Stimulated activated CD4-positive, alpha-beta T cell treated with anti-CD3 and anti-CD28 coated beads, Interleukin-2, amount 100 ng/mL, for 4 hours (primary cell): ENCODE results near the gene TMPRSS11F.

Experiments
- DNase-seq: peaks from one replicate; pipeline ENCODE4 v3.0.0-alpha.2; 2020; ENCODE audit warnings: low read depth

The TMPRSS11F gene

GRCh38 chr4:68077301-68077700 is 52.4 kb downstream of the TMPRSS11F start:
- no peak for DNase-seq

GRCh38 chr4:68076194-68076593 is 53.5 kb downstream of the TMPRSS11F start:
- DNase-seq = no peak

GRCh38 chr4:68074397-68074796 is 55.3 kb downstream of the TMPRSS11F start:
- no peak for DNase-seq

- DNase-seq = no peak
These were observed 59.4 kb downstream of the TMPRSS11F start for GRCh38 chr4:68070302-68070701.

GRCh38 chr4:68062501-68062900 is 67.2 kb downstream of the TMPRSS11F start:
- no peak for DNase-seq

- no peak for DNase-seq
These were observed 91.4 kb downstream of the TMPRSS11F start for GRCh38 chr4:68038272-68038671.

- no peak for DNase-seq
These were observed 108.5 kb downstream of the TMPRSS11F start for GRCh38 chr4:68021185-68021584.

- no peak for DNase-seq
These were observed 118.0 kb downstream of the TMPRSS11F start for GRCh38 chr4:68011684-68012083.
